ENCODE results near the gene MBP.

Gene MBP

GRCh38 chr18:77065221-77065981, 67.2 kb downstream of the MBP start:
- DNase-seq (ENCODE audit: low read depth), result no peak

GRCh38 chr18:77063260-77063659, 69.3 kb downstream of the MBP start:
- no peak for DNase-seq (ENCODE audit: low read depth)

GRCh38 chr18:77062518-77063003, 70.0 kb downstream of the MBP start:
- DNase-seq (ENCODE audit: low read depth), result no peak

GRCh38 chr18:77061946-77062517, 70.6 kb downstream of the MBP start:
- no peak for DNase-seq (ENCODE audit: low read depth)

GRCh38 chr18:77061281-77061945, 71.2 kb downstream of the MBP start:
- no peak for DNase-seq (ENCODE audit: low read depth)

- DNase-seq (ENCODE audit: low read depth), result no peak
Observed at GRCh38 chr18:77060151-77060550, 72.4 kb downstream of the MBP start.

- DNase-seq (ENCODE audit: low read depth), result peak; percentile 67
Observed at GRCh38 chr18:77059294-77059916, 73.2 kb downstream of the MBP start.

- DNase-seq (ENCODE audit: low read depth), result no peak
Observed at GRCh38 chr18:77058290-77058835, 74.2 kb downstream of the MBP start.

GRCh38 chr18:77057006-77057395, 75.6 kb downstream of the MBP start:
- no peak for DNase-seq (ENCODE audit: low read depth)

- DNase-seq (ENCODE audit: low read depth), result no peak
Observed at GRCh38 chr18:77056344-77057005, 76.1 kb downstream of the MBP start.

- DNase-seq (ENCODE audit: low read depth), result no peak
Observed at GRCh38 chr18:77055429-77056300, 76.9 kb downstream of the MBP start.

- peak; percentile 82 for DNase-seq (ENCODE audit: low read depth)
Observed at GRCh38 chr18:77054606-77055428, 77.8 kb downstream of the MBP start.

GRCh38 chr18:77054288-77054605, 78.3 kb downstream of the MBP start:
- no peak for DNase-seq (ENCODE audit: low read depth)

- DNase-seq (ENCODE audit: low read depth), result no peak
Observed at GRCh38 chr18:77053616-77054287, 78.8 kb downstream of the MBP start.

- DNase-seq (ENCODE audit: low read depth), result no peak
Observed at GRCh38 chr18:77052983-77053309, 79.6 kb downstream of the MBP start.

- no peak for DNase-seq (ENCODE audit: low read depth)
Observed at GRCh38 chr18:77052297-77052982, 80.1 kb downstream of the MBP start.

GRCh38 chr18:77051581-77052296, 80.8 kb downstream of the MBP start:
- DNase-seq (ENCODE audit: low read depth), result no peak

GRCh38 chr18:77049938-77050337, 82.6 kb downstream of the MBP start:
- DNase-seq (ENCODE audit: low read depth), result no peak

All from CMK (cell line).